ENCODE measurements around the gene SHANK1.

DNA sequence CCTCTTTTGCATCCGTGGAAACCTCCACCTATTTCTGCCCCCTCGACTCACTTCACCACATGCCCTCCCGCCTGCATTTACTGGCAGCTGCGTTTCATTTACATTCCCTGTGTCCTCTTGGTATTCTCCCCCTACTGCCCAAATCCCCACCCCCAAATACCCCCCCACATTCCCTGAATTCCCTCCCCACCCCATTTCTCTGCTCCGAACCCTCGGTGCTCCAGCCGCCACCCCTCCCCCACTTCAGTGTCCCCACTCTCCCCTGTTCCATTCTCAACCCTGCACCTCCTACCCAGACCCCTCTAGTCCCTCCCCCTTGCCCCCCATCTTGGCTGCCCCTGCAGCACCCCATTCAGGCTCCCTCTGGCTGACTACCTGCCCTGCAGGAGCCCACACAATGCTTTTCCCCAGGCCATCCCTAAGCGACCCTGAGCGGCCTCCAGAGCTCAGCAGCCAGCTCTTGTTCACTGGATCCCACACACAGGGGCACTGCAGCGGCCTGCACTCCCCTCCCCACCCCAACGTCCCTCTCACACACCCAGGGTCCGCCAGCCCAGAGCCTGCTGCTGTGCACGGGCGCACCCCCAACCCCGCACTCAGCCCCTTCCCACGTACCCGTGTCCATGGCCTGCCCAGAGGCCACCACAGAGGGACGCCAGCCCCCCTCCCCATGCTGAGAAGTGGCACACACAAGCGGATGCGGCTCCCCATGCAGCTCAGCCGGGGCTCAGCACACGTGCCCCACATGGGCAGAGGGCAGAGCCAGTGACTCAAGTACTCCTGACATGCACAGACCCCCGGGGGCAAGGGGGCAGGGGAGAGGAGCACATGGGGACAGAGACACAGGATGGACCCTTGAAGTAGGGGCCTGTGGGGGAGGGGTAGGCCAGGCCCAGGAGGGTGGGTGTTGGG, 26.3 kb downstream of the SHANK1 start:
- TF ChIP-seq, protein P1, sequence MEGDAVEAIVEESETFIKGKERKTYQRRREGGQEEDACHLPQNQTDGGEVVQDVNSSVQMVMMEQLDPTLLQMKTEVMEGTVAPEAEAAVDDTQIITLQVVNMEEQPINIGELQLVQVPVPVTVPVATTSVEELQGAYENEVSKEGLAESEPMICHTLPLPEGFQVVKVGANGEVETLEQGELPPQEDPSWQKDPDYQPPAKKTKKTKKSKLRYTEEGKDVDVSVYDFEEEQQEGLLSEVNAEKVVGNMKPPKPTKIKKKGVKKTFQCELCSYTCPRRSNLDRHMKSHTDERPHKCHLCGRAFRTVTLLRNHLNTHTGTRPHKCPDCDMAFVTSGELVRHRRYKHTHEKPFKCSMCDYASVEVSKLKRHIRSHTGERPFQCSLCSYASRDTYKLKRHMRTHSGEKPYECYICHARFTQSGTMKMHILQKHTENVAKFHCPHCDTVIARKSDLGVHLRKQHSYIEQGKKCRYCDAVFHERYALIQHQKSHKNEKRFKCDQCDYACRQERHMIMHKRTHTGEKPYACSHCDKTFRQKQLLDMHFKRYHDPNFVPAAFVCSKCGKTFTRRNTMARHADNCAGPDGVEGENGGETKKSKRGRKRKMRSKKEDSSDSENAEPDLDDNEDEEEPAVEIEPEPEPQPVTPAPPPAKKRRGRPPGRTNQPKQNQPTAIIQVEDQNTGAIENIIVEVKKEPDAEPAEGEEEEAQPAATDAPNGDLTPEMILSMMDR (IDR thresholded peaks at IDR 0.05): no peak
- TF ChIP-seq POLR2A (IDR thresholded peaks at IDR 0.05): no peak

All from heart left ventricle (tissue), 13 donors.